H9 (cell line): Measurements from ENCODE around the gene ADAMTS16. TPM values are rescaled to one million over a fixed set of nuclear protein-coding genes. Genes with fewer than 3 reads are reported as not detected.

Experiments
- DNase-seq: peaks from one replicate; pipeline ENCODE4 v3.0.0-alpha.2; 2017
- H2AFZ ChIP-seq: one replicate; pipeline ENCODE4 v1.6.1; 2013; ENCODE audit warnings: mild to moderate bottlenecking, low read length, control low read depth, moderate library complexity
- H2AK5ac ChIP-seq: 2 replicates; pipeline ENCODE4 v1.6.1; 2013; ENCODE audit warnings: low read length, control low read depth, mixed read lengths; ENCODE audit not compliant: insufficient read length
- H2BK120ac ChIP-seq: one replicate; pipeline ENCODE4 v1.6.1; 2013; ENCODE audit warnings: low read depth, mild to moderate bottlenecking, low read length, control low read depth, inconsistent platforms; ENCODE audit not compliant: poor library complexity, severe bottlenecking
- H2BK12ac ChIP-seq: 2 replicates; pipeline ENCODE4 v1.6.1; 2013; ENCODE audit warnings: low read length, control low read depth, mixed read lengths, low read depth; ENCODE audit not compliant: insufficient read length
- H2BK15ac ChIP-seq: 2 replicates; pipeline ENCODE4 v1.6.1; 2013; ENCODE audit warnings: low read depth, low read length, control low read depth
- H2BK20ac ChIP-seq: one replicate; pipeline ENCODE4 v1.6.1; 2013; ENCODE audit warnings: low read depth, mild to moderate bottlenecking, low read length, control low read depth, inconsistent platforms; ENCODE audit not compliant: poor library complexity, severe bottlenecking
- H2BK5ac ChIP-seq: 2 replicates; pipeline ENCODE4 v1.6.1; 2013; ENCODE audit warnings: low read length, control low read depth, mixed read lengths; ENCODE audit not compliant: insufficient read length
- H3K14ac ChIP-seq: 2 replicates; pipeline ENCODE4 v1.6.1; 2013; ENCODE audit warnings: low read length, control low read depth; ENCODE audit not compliant: insufficient read depth
- H3K18ac ChIP-seq: 2 replicates; pipeline ENCODE4 v1.6.1; 2013; ENCODE audit warnings: low read depth, mild to moderate bottlenecking, mixed read lengths, low read length, control low read depth; ENCODE audit not compliant: insufficient read length
- H3K23ac ChIP-seq: 2 replicates; pipeline ENCODE4 v1.6.1; 2013; ENCODE audit warnings: low read length, control low read depth, mixed read lengths, low read depth; ENCODE audit not compliant: insufficient read length
- H3K23me2 ChIP-seq: 2 replicates; pipeline ENCODE4 v1.6.1; 2013; ENCODE audit warnings: low read depth, mild to moderate bottlenecking, mixed read lengths, low read length, control low read depth; ENCODE audit not compliant: insufficient read length, poor library complexity, severe bottlenecking
- H3K27ac ChIP-seq: 2 replicates; pipeline ENCODE4 v1.5.1; 2013; ENCODE audit warnings: low read length, control low read depth, mixed read lengths, low read depth; ENCODE audit not compliant: insufficient read length
- H3K27me3 ChIP-seq: 2 replicates; pipeline ENCODE4 v1.6.1; 2013; ENCODE audit warnings: low read length, control low read depth, inconsistent platforms; ENCODE audit not compliant: insufficient read depth
- H3K4ac ChIP-seq: 2 replicates; pipeline ENCODE4 v1.6.1; 2013; ENCODE audit warnings: low read depth, mild to moderate bottlenecking, control low read depth, inconsistent platforms, low read length, moderate library complexity
- H3K4me1 ChIP-seq: 2 replicates; pipeline ENCODE4 v1.6.1; 2013; ENCODE audit warnings: low read length, control low read depth, inconsistent platforms; ENCODE audit not compliant: insufficient read depth
- H3K4me2 ChIP-seq: 2 replicates; pipeline ENCODE4 v1.6.1; 2013; ENCODE audit warnings: low read length, control low read depth, mixed read lengths; ENCODE audit not compliant: insufficient read length, insufficient read depth
- H3K56ac ChIP-seq: 2 replicates; pipeline ENCODE4 v1.6.1; 2013; ENCODE audit warnings: low read depth, mild to moderate bottlenecking, mixed read lengths, low read length, control low read depth; ENCODE audit not compliant: insufficient read length
- H3K79me1 ChIP-seq: 2 replicates; pipeline ENCODE4 v1.6.1; 2013; ENCODE audit warnings: low read depth, mild to moderate bottlenecking, moderate library complexity, low read length, control low read depth, inconsistent platforms; ENCODE audit not compliant: insufficient read depth, poor library complexity, severe bottlenecking
- H3K79me2 ChIP-seq: 2 replicates; pipeline ENCODE4 v1.6.1; 2013; ENCODE audit warnings: low read length, control low read depth, inconsistent platforms; ENCODE audit not compliant: insufficient read depth
- H3K9ac ChIP-seq: 2 replicates; pipeline ENCODE4 v1.6.1; 2013; ENCODE audit warnings: low read length, control low read depth, mixed read lengths; ENCODE audit not compliant: insufficient read length; ENCODE audit errors: extremely low read depth
- H3K9me3 ChIP-seq: one replicate; pipeline ENCODE4 v1.6.1; 2013; ENCODE audit warnings: low read depth, low read length, inconsistent platforms; ENCODE audit not compliant: control insufficient read depth
- H3T11ph ChIP-seq: one replicate; pipeline ENCODE4 v1.6.1; 2013; ENCODE audit warnings: mild to moderate bottlenecking, low read length, control low read depth, inconsistent platforms
- H4K20me1 ChIP-seq: one replicate; pipeline ENCODE4 v1.6.1; 2013; ENCODE audit not compliant: control insufficient read depth, insufficient read length, insufficient read depth
- H4K5ac ChIP-seq: 2 replicates; pipeline ENCODE4 v1.6.1; 2013; ENCODE audit warnings: low read depth, mild to moderate bottlenecking, mixed read lengths, low read length, control low read depth; ENCODE audit not compliant: insufficient read length
- H4K8ac ChIP-seq: replicated peaks from 2 replicates; pipeline ENCODE4 v1.6.1; 2013; ENCODE audit warnings: low read length, control low read depth, mixed read lengths, low read depth; ENCODE audit not compliant: insufficient read length
- H4K91ac ChIP-seq: 2 replicates; pipeline ENCODE4 v1.6.1; 2013; ENCODE audit warnings: low read depth, mild to moderate bottlenecking, moderate library complexity, mixed read lengths, low read length, control low read depth; ENCODE audit not compliant: insufficient read length
- H3K27ac Mint-ChIP-seq, 3 experiments: 2 replicates in 2 of 3; 3 replicates in 1 of 3; pipeline ENCODE4 v1.8.0; 2020 to 2021; ENCODE audit warnings: mixed read lengths in 3 of 3, mild to moderate bottlenecking in 1 of 3, moderate library complexity in 1 of 3
- H3K27me3 Mint-ChIP-seq: 2 replicates; pipeline ENCODE4 v1.8.0; 2021; ENCODE audit warnings: low read depth, mild to moderate bottlenecking, moderate library complexity, mixed read lengths
- H3K36me3 Mint-ChIP-seq, 3 experiments: 2 replicates in 2 of 3; 3 replicates in 1 of 3; pipeline ENCODE4 v1.8.0; 2020 to 2021; ENCODE audit warnings: low read depth in 3 of 3, mixed read lengths in 3 of 3; ENCODE audit not compliant: insufficient read depth in 1 of 3
- H3K4me1 Mint-ChIP-seq, 2 experiments: 2 replicates each; pipeline ENCODE4 v1.8.0; 2020; ENCODE audit warnings: mixed read lengths in 2 of 2
- H3K4me3 Mint-ChIP-seq, 2 experiments: 2 replicates in 1 of 2; 3 replicates in 1 of 2; pipeline ENCODE4 v1.8.0; 2020 to 2021; ENCODE audit warnings: mild to moderate bottlenecking in 2 of 2, mixed read lengths in 2 of 2, moderate library complexity in 1 of 2
- H3K9me3 Mint-ChIP-seq, 2 experiments: 2 replicates in 1 of 2; 3 replicates in 1 of 2; pipeline ENCODE4 v1.8.0; 2020; ENCODE audit warnings: mild to moderate bottlenecking in 2 of 2, mixed read lengths in 2 of 2, moderate library complexity in 1 of 2
- CTCF ChIP-seq: fragments of 200-600 bp; sonication (generic); conservative IDR thresholded peaks from 3 replicates; pipeline ENCODE4 v1.8.0; 2021; ENCODE audit warnings: antibody characterized with exemption, mild to moderate bottlenecking
- WGBS: extraction: QIAGEN DNeasy Blood & Tissue Kit; methylation state at CpG from one replicate; pipeline ENCODE4 v1.1.7; 2013; ENCODE audit warnings: missing lambda C conversion rate, low lambda C conversion rate, mixed read lengths; ENCODE audit not compliant: insufficient read length; ENCODE audit errors: extremely low coverage; 5-methylcytosine and 5-hydroxymethylcytosine counted together
- total RNA-seq: library from RNA; stranded (reverse); gene quantifications from 2 replicates; pipeline ENCODE4 v1.2.1, GENCODE V29; 2021

The ADAMTS16 gene
- total RNA-seq, 1 experiment from 2014 or later = 4.5 TPM

GRCh38 chr5:5195128-5195918, 55.2 kb downstream of the ADAMTS16 start:
- Histone ChIP-seq H4K91ac (no peak overlapping the region), H3K56ac (no peak overlapping the region), H3K79me1 (no peaks in the 10 kb centered on the region), H3K9me3 (no peaks in the 10 kb centered on the region), H3T11ph (no peak overlapping the region), H3K18ac (no peak overlapping the region), H4K8ac (no peak overlapping the region), H3K23me2 (no peaks in the 10 kb centered on the region), H3K4me2 (no peak overlapping the region), H2BK120ac (no peak overlapping the region), H3K27ac (no peak overlapping the region), H3K14ac (no peak overlapping the region), H3K23ac (no peak overlapping the region), H3K79me2 (no peaks in the 10 kb centered on the region), H2AK5ac (no peak overlapping the region), H2BK12ac (no peak overlapping the region), H2AFZ (no peak overlapping the region), H3K9ac (no peak overlapping the region), H2BK5ac (no peak overlapping the region), H3K27me3 (no peaks in the 10 kb centered on the region), H4K5ac (no peak overlapping the region), H4K20me1 (no peaks in the 10 kb centered on the region), H2BK20ac (no peak overlapping the region), H2BK15ac (no peak overlapping the region), H3K4ac (no peak overlapping the region), H3K4me1 (peaks cover 7% of the 10 kb centered on the region)
- DNase-seq = no peak
- TF ChIP-seq CTCF = no peak
- Mint-ChIP-seq H3K9me3 (no peaks in the 10 kb centered on the region; a peak in 1 of 5 replicates), H3K27me3 (peaks cover 18% of the 10 kb centered on the region), H3K4me3 (no peak overlapping the region; a peak in 1 of 5 replicates), H3K27ac (no peak overlapping the region), H3K4me1 (peaks cover 16% of the 10 kb centered on the region in 2 experiments), H3K36me3 (peaks cover 2 to 5% (median 3%) of the 10 kb centered on the region in 3 experiments; a peak in 4 of 7 replicates)
- no CpG with 5 or more reads among the region's 4 CpGs for WGBS
